Adrenal gland (tissue), 5 donors: ENCODE results near the gene RSPH3.

Experiments
- POLR2A ChIP-seq, 2 donors: fragments of 450-650 bp; IDR thresholded peaks; one replicate each; pipeline ENCODE4 v1.6.1; 2017; ENCODE audit warnings: antibody characterized with exemption in 2 of 2, mild to moderate bottlenecking in 2 of 2, moderate library complexity in 1 of 2
- TF ChIP-seq, protein P1 (sequence below), 6 experiments: fragments of 450-650 bp in 4 of 6; fragments of 200-600 bp in 2 of 6; sonication (generic) in 1 of 6; IDR thresholded peaks; 1 replicate in 5 of 6; 2 replicates in 1 of 6; pipeline versions ENCODE4 v1.5.1 to v1.8.0; 2016 to 2021; ENCODE audit warnings: antibody characterized with exemption in 6 of 6, mild to moderate bottlenecking in 2 of 6, moderate library complexity in 1 of 6
- donor health status: DM: no; HTN: no; CAD: no.

DNA sequence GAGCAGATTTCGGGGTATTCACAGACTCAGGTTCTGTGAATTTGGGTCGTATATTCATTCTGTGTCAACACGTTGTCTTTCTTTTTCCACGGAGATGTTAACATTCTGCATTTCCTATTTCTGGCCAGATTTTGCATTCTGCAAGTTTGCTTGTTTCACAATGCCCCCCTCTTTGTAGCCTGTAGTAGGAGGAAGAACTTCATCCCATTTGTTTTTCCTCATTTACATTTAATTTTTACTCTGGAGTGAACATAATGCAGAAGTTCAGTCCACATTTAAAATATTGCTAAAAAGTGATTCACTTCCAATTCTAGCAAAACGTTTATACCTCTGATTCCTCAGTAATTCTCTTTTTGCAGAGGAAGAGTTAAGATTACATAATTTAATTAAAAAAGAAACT is 31.8 kb upstream of the RSPH3 start:
- TF ChIP-seq, protein P1, sequence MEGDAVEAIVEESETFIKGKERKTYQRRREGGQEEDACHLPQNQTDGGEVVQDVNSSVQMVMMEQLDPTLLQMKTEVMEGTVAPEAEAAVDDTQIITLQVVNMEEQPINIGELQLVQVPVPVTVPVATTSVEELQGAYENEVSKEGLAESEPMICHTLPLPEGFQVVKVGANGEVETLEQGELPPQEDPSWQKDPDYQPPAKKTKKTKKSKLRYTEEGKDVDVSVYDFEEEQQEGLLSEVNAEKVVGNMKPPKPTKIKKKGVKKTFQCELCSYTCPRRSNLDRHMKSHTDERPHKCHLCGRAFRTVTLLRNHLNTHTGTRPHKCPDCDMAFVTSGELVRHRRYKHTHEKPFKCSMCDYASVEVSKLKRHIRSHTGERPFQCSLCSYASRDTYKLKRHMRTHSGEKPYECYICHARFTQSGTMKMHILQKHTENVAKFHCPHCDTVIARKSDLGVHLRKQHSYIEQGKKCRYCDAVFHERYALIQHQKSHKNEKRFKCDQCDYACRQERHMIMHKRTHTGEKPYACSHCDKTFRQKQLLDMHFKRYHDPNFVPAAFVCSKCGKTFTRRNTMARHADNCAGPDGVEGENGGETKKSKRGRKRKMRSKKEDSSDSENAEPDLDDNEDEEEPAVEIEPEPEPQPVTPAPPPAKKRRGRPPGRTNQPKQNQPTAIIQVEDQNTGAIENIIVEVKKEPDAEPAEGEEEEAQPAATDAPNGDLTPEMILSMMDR (IDR thresholded peaks at IDR 0.05): no peak
- no peak for TF ChIP-seq POLR2A (IDR thresholded peaks at IDR 0.05)
